ENCODE results near the gene UBR4. TPM values are rescaled to one million over a fixed set of nuclear protein-coding genes. Genes with fewer than 3 reads are reported as not detected.

Gene UBR4
- total RNA-seq, 5 donors from 2014 or later (not counting 1 experiment from before 2014, with no cell fraction given), result 139 to 156 (median 147) TPM

GRCh38 chr1:19040010-19040680 is 169.9 kb downstream of the UBR4 start:
- 72% methylated on average over 3 of the region's 4 CpGs for WGBS (ENCODE audit: insufficient coverage)
- Histone ChIP-seq H3K27ac (ENCODE audit: low read length) (no peak overlapping the region), H3K36me3 (ENCODE audit: control insufficient read depth in 2 of 2, extremely low read depth in 1 of 2, insufficient read depth in 1 of 2, low read length in 1 of 2) (no peaks in the 10 kb centered on the region), H3K4me3 (ENCODE audit: control insufficient read depth in 1 of 2, extremely low read depth in 1 of 2, low read length in 1 of 2) (no peak overlapping the region), H3K4me1 (ENCODE audit: control insufficient read depth in 1 of 2, extremely low read depth in 1 of 2, insufficient read depth in 2 of 2, low read length in 2 of 2) (peaks cover 0 to 4% of the 10 kb centered on the region in 2 experiments), H3K27me3 (replicated peaks in 1 of 2; ENCODE audit: control insufficient read depth in 2 of 2, extremely low read depth in 1 of 2, insufficient read depth in 2 of 2, low read length in 1 of 2) (peaks cover 0 to 45% of the 10 kb centered on the region in 2 experiments), H3K9me3 (no peaks in the 10 kb centered on the region)
- DNase-seq (peak in 1 of 35 experiments; percentile 3), ATAC-seq (replicated peaks in 1 of 4) (no peak)
- H3K4me3 Mint-ChIP-seq, result no peak overlapping the region
- no peaks in the 10 kb centered on the region for H3K9me3 Mint-ChIP-seq
- no peak overlapping the region for H3K27ac Mint-ChIP-seq
- ChIA-PET CTCF (no interaction called here), POLR2A (no interaction called here)
- H3K27me3 Mint-ChIP-seq, result peaks cover 13 to 31% of the 10 kb centered on the region in 2 donors
- H3K36me3 Mint-ChIP-seq, result no peaks in the 10 kb centered on the region
- H3K4me1 Mint-ChIP-seq, result peaks cover 0 to 1% (median 0%) of the 10 kb centered on the region in 3 donors

DNA sequence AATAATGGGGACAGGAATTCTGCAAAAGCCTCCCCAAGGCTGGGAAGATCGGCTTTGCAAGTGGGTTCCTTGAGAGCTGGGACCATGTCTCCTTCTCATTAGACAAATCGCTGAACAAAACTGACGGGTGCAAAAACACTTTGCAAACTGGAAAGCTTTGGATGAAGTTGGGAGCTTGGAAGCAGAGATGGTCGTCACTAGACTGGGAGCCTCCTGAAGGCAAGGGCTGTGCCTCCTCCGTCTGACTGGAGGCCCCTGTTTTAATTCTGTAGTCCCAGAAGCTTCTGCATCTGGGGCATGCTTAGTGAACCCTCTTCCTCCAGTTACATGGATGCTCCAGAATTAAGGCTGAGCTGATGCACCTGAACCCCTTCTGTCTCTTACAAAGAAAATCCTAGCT is 171.3 kb downstream of the UBR4 start:
- Histone ChIP-seq H3K27me3 (replicated peaks in 1 of 2; ENCODE audit: control insufficient read depth in 2 of 2, extremely low read depth in 1 of 2, insufficient read depth in 2 of 2, low read length in 1 of 2) (peaks cover 0 to 31% of the 10 kb centered on the region in 2 experiments), H3K27ac (ENCODE audit: low read length) (no peak overlapping the region), H3K4me1 (ENCODE audit: control insufficient read depth in 1 of 2, extremely low read depth in 1 of 2, insufficient read depth in 2 of 2, low read length in 2 of 2) (no peaks in the 10 kb centered on the region), H3K36me3 (ENCODE audit: control insufficient read depth in 2 of 2, extremely low read depth in 1 of 2, insufficient read depth in 1 of 2, low read length in 1 of 2) (no peaks in the 10 kb centered on the region), H3K4me3 (ENCODE audit: control insufficient read depth in 1 of 2, extremely low read depth in 1 of 2, low read length in 1 of 2) (no peak overlapping the region), H3K9me3 (no peaks in the 10 kb centered on the region)
- POLR2A ChIA-PET, result no interaction called here
- no peaks in the 10 kb centered on the region for H3K4me1 Mint-ChIP-seq
- H3K27ac Mint-ChIP-seq, result no peak overlapping the region
- DNase-seq (no peak), ATAC-seq (replicated peaks in 1 of 4) (no peak)
- CTCF ChIA-PET, result no interaction called here
- peaks cover 9 to 24% of the 10 kb centered on the region in 2 donors for H3K27me3 Mint-ChIP-seq
- no peaks in the 10 kb centered on the region for H3K36me3 Mint-ChIP-seq
- 74% methylated on average over 4 of the region's 5 CpGs for WGBS (ENCODE audit: insufficient coverage)
- no peaks in the 10 kb centered on the region for H3K9me3 Mint-ChIP-seq
- no peak overlapping the region for H3K4me3 Mint-ChIP-seq

DNA sequence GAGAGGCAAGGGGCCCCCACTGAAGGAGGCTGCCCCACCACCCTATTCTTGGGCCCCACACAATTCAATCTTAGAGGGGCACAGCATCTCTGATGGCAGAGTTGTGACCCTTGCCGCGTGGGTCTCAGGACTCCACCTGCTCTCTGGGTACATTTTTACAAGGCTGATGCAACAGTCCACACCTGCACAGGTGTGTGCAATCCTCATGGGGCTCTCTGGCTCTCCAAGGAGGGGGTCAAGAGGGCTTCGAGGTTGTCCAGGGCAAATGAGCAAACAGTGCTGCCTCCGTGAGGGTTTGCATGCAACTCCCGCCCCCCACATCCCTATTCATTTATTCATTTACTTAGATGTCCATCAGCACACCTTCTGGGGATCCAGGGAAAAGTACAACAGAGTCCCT is 172.0 kb downstream of the UBR4 start:
- no peaks in the 10 kb centered on the region for H3K4me1 ChIP-seq (ENCODE audit: control insufficient read depth in 1 of 2, extremely low read depth in 1 of 2, insufficient read depth in 2 of 2, low read length in 2 of 2)
- no peak for ATAC-seq (replicated peaks in 1 of 4)
- POLR2A ChIA-PET, result no interaction called here

DNA sequence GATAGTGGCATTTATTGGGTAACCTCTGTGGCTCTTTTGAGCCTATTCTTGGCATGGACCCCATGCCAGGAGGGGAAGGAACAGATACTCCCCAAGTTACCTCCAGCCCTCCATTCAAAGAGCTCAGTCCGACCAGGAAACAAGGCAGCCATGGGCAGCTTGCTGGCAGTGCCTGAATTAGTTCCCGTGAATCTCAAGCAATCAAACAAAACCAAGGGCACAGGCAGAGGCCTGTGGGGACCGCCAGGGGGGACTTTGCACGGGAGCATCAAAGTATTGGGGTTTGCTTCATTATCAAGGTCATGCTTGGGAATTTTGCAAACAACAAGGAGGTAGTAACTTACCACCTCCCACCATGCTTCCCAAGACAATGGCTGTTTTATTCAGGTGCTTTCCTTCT is 172.4 kb downstream of the UBR4 start:
- H3K4me1 ChIP-seq (ENCODE audit: control insufficient read depth in 1 of 2, extremely low read depth in 1 of 2, insufficient read depth in 2 of 2, low read length in 2 of 2), result no peaks in the 10 kb centered on the region
- H3K27me3 ChIP-seq (replicated peaks in 1 of 2; ENCODE audit: control insufficient read depth in 2 of 2, extremely low read depth in 1 of 2, insufficient read depth in 2 of 2, low read length in 1 of 2), result peaks cover 0 to 24% of the 10 kb centered on the region in 2 experiments
- no peak overlapping the region for H3K27ac ChIP-seq (ENCODE audit: low read length)
- WGBS (ENCODE audit: insufficient coverage), result 90% methylated on average over 2 of the region's 4 CpGs
- no peak overlapping the region for H3K4me3 ChIP-seq (ENCODE audit: control insufficient read depth in 1 of 2, extremely low read depth in 1 of 2, low read length in 1 of 2)
- H3K27me3 Mint-ChIP-seq, result peaks cover 9 to 16% of the 10 kb centered on the region in 2 donors
- ChIA-PET CTCF (no interaction called here), POLR2A (no interaction called here)
- no peak overlapping the region for H3K27ac Mint-ChIP-seq
- no peaks in the 10 kb centered on the region for H3K9me3 Mint-ChIP-seq
- no peaks in the 10 kb centered on the region for H3K36me3 ChIP-seq (ENCODE audit: control insufficient read depth in 2 of 2, extremely low read depth in 1 of 2, insufficient read depth in 1 of 2, low read length in 1 of 2)
- no peak for DNase-seq
- no peaks in the 10 kb centered on the region for H3K9me3 ChIP-seq
- H3K4me1 Mint-ChIP-seq, result no peaks in the 10 kb centered on the region
- ATAC-seq (replicated peaks in 1 of 4), result no peak
- H3K4me3 Mint-ChIP-seq, result no peak overlapping the region
- H3K36me3 Mint-ChIP-seq, result no peaks in the 10 kb centered on the region

More for the DNA sequence above, 172.0 kb downstream of the UBR4 start:
- no peak overlapping the region for H3K4me3 Mint-ChIP-seq
- no peak overlapping the region for H3K27ac Mint-ChIP-seq
- Histone ChIP-seq H3K4me3 (ENCODE audit: control insufficient read depth in 1 of 2, extremely low read depth in 1 of 2, low read length in 1 of 2) (no peak overlapping the region), H3K36me3 (ENCODE audit: control insufficient read depth in 2 of 2, extremely low read depth in 1 of 2, insufficient read depth in 1 of 2, low read length in 1 of 2) (no peaks in the 10 kb centered on the region), H3K9me3 (no peaks in the 10 kb centered on the region), H3K27me3 (replicated peaks in 1 of 2; ENCODE audit: control insufficient read depth in 2 of 2, extremely low read depth in 1 of 2, insufficient read depth in 2 of 2, low read length in 1 of 2) (peaks cover 0 to 26% of the 10 kb centered on the region in 2 experiments), H3K27ac (ENCODE audit: low read length) (no peak overlapping the region)
- CTCF ChIA-PET, result no interaction called here
- peaks cover 9 to 20% of the 10 kb centered on the region in 2 donors for H3K27me3 Mint-ChIP-seq
- no peaks in the 10 kb centered on the region for H3K36me3 Mint-ChIP-seq
- H3K9me3 Mint-ChIP-seq, result no peaks in the 10 kb centered on the region
- no peaks in the 10 kb centered on the region for H3K4me1 Mint-ChIP-seq
- no peak for DNase-seq
- WGBS (ENCODE audit: insufficient coverage), result 95% methylated on average over 2 of the region's 5 CpGs

DNA sequence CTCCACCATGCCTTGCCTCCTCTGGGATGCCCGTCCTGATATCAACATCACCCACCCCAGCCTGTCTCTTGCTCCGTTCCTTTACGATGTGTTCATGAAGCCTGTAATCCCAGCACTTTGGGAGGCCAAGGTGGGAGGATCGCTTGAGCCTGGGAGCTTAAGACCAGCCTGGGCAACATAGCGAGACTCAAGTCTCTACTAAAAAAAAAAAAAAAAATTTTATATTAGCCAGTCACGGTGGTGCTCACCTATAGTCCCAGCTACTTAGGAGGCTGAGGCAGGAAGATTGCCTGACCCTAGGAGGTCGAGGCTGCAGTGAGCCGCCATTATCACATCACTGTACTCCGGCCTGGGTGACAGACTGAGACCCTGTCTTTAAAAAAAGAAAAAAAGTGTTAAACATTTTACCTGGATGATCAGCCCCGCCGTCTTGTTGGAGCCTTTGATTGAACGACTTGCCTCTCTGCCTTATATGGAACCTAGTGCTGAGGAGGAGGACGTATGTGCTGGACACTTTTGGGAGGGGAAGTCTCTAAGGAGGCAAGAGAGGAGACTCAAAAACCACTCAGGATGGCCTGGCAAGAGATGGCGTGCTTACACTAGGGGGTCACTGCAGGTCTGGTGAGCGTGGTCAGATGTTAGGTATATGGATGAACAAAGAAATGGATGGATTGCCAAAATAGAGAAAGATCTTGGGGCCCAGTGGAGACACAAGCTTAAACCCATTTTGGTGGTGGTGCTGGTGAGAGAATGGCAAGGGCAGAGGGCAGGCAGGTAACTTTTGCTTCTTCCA is 173.1 kb downstream of the UBR4 start:
- H3K36me3 Mint-ChIP-seq, result no peaks in the 10 kb centered on the region
- 90% methylated on average over 10 of the region's 15 CpGs for WGBS (ENCODE audit: insufficient coverage)
- no peaks in the 10 kb centered on the region for H3K9me3 ChIP-seq
- H3K9me3 Mint-ChIP-seq, result no peaks in the 10 kb centered on the region
- no peak for ATAC-seq (replicated peaks in 1 of 4)
- no peaks in the 10 kb centered on the region for H3K36me3 ChIP-seq (ENCODE audit: control insufficient read depth in 2 of 2, extremely low read depth in 1 of 2, insufficient read depth in 1 of 2, low read length in 1 of 2)
- peaks cover 9 to 15% of the 10 kb centered on the region in 2 donors for H3K27me3 Mint-ChIP-seq
- no peak for DNase-seq
- no peaks in the 10 kb centered on the region for H3K4me1 ChIP-seq (ENCODE audit: control insufficient read depth in 1 of 2, extremely low read depth in 1 of 2, insufficient read depth in 2 of 2, low read length in 2 of 2)
- H3K27ac Mint-ChIP-seq, result no peak overlapping the region
- no peak overlapping the region for H3K4me3 ChIP-seq (ENCODE audit: control insufficient read depth in 1 of 2, extremely low read depth in 1 of 2, low read length in 1 of 2)
- no peak overlapping the region for H3K27ac ChIP-seq (ENCODE audit: low read length)
- POLR2A ChIA-PET, result no interaction called here
- CTCF ChIA-PET, result no interaction called here
- peaks cover 0 to 25% of the 10 kb centered on the region in 2 experiments for H3K27me3 ChIP-seq (replicated peaks in 1 of 2; ENCODE audit: control insufficient read depth in 2 of 2, extremely low read depth in 1 of 2, insufficient read depth in 2 of 2, low read length in 1 of 2)
- no peak overlapping the region for H3K4me3 Mint-ChIP-seq
- H3K4me1 Mint-ChIP-seq, result no peaks in the 10 kb centered on the region

DNA sequence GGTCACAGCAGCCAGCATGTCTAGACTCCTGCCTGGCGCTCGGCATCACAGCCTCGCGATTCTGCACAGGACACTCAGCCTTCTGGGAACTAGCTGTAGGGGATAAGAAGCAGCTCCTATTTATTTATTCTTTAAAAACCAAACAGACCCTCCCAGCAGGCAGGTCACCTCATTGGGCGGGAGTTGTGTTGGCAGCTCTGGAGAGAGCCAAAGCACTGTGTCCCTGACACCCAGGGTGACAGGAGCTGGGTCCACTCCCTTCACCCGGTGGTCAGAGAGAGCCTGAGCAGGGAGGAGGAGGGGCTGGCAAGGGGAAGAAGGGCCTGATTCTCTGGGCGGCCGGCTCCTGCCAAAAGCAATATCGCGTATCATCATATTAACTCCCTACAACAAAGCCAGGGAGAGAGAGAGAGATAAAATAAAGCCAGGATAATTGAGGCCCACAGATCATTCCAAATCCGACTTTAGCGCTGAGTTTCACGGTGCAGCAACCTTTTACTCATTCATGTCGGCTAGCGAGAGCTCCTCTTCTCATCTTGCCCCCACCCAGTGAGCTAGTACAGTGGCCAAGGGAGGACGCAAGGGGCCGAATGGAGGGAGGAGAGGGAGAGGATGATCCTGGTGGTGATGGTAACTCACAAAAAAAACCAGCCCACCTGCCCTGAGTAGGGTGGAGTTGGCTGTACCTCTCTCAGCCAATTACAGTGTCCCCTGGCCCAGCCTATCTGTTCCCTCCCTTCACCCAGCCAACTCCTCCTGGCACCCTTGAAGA is 173.8 kb downstream of the UBR4 start:
- Histone ChIP-seq H3K9me3 (no peaks in the 10 kb centered on the region), H3K4me3 (ENCODE audit: control insufficient read depth in 1 of 2, extremely low read depth in 1 of 2, low read length in 1 of 2) (no peak overlapping the region), H3K27ac (ENCODE audit: low read length) (no peak overlapping the region), H3K4me1 (ENCODE audit: control insufficient read depth in 1 of 2, extremely low read depth in 1 of 2, insufficient read depth in 2 of 2, low read length in 2 of 2) (no peaks in the 10 kb centered on the region), H3K36me3 (ENCODE audit: control insufficient read depth in 2 of 2, extremely low read depth in 1 of 2, insufficient read depth in 1 of 2, low read length in 1 of 2) (no peaks in the 10 kb centered on the region), H3K27me3 (replicated peaks in 1 of 2; ENCODE audit: control insufficient read depth in 2 of 2, extremely low read depth in 1 of 2, insufficient read depth in 2 of 2, low read length in 1 of 2) (peaks cover 0 to 21% of the 10 kb centered on the region in 2 experiments)
- H3K4me3 Mint-ChIP-seq, result no peak overlapping the region
- CTCF ChIA-PET, result no interaction called here
- no peak overlapping the region for H3K27ac Mint-ChIP-seq
- ATAC-seq (replicated peaks in 1 of 4) (no peak), DNase-seq (peak in 1 of 35 experiments; percentile 10)
- H3K27me3 Mint-ChIP-seq, result peaks cover 9 to 14% of the 10 kb centered on the region in 2 donors
- POLR2A ChIA-PET, result no interaction called here
- H3K9me3 Mint-ChIP-seq, result no peaks in the 10 kb centered on the region
- WGBS (ENCODE audit: insufficient coverage), result 100% methylated on average over 2 of the region's 17 CpGs
- H3K36me3 Mint-ChIP-seq, result no peaks in the 10 kb centered on the region
- no peaks in the 10 kb centered on the region for H3K4me1 Mint-ChIP-seq
